ENCODE data around the gene NHLH1.

GRCh38 chr1:160419838-160420169, 52.9 kb downstream of the NHLH1 start:
- TF ChIP-seq POLR2A (IDR thresholded peaks at IDR 0.05; ENCODE audit: low read depth, low read length) (no peak), CTCF (conservative IDR thresholded peaks at IDR 0.05; ENCODE audit: low read depth, low read length) (no peak), CEBPB (IDR thresholded peaks at IDR 0.05; ENCODE audit: low read depth, low read length) (no peak), RAD21 (IDR thresholded peaks at IDR 0.05; ENCODE audit: low read length) (no peak), MXI1 (IDR thresholded peaks at IDR 0.05; ENCODE audit: borderline replicate concordance, low read depth, low read length) (no peak), ELK1 (IDR thresholded peaks at IDR 0.05; ENCODE audit: borderline replicate concordance, low read depth, low read length) (no peak), RFX5 (IDR thresholded peaks at IDR 0.05; ENCODE audit: low read depth, low read length) (no peak), USF2 (IDR thresholded peaks at IDR 0.05; ENCODE audit: low read depth, low read length) (no peak)
